NCI-H146 treated with DMSO at 0.1 percent for 48 hours (cell line): ENCODE data around the gene POLR2E.

Experiments
- DNase-seq: peaks from one replicate; lab custom pipeline; 2025; ENCODE audit not compliant: unreplicated experiment; lab: John Stamatoyannopoulos, UW

The POLR2E gene

GRCh38 chr19:1066748-1067340, 28.3 kb downstream of the POLR2E start, which contains the start of gene ARHGAP45:
Gene ARHGAP45 (plus strand): TSS chr19:1067167. CDS start chr19:1067406, 239 bp downstream.
- DNase-seq = no peak

GRCh38 chr19:1066251-1066747, 28.9 kb downstream of the POLR2E start:
- no peak for DNase-seq

- DNase-seq = no peak
Measured at GRCh38 chr19:1065606-1066109, 29.5 kb downstream of the POLR2E start.

- DNase-seq = no peak
Measured at GRCh38 chr19:1064661-1065605, 30.2 kb downstream of the POLR2E start.

- no peak for DNase-seq
Measured at GRCh38 chr19:1063909-1064660, 31.1 kb downstream of the POLR2E start.

GRCh38 chr19:1063030-1063908, 31.9 kb downstream of the POLR2E start:
- no peak for DNase-seq

- DNase-seq = no peak
Measured at GRCh38 chr19:1062387-1063029, 32.7 kb downstream of the POLR2E start.

GRCh38 chr19:1061987-1062386, 33.2 kb downstream of the POLR2E start:
- no peak for DNase-seq

- no peak for DNase-seq
Measured at GRCh38 chr19:1060689-1061088, 34.5 kb downstream of the POLR2E start.

- DNase-seq = no peak
Measured at GRCh38 chr19:1058112-1058511, 37.1 kb downstream of the POLR2E start.

GRCh38 chr19:1057176-1057855, 37.9 kb downstream of the POLR2E start:
- DNase-seq = no peak

- no peak for DNase-seq
Measured at GRCh38 chr19:1055886-1056620, 39.1 kb downstream of the POLR2E start.

- DNase-seq = no peak
Measured at GRCh38 chr19:1055028-1055425, 40.1 kb downstream of the POLR2E start.

- no peak for DNase-seq
Measured at GRCh38 chr19:1054102-1055027, 40.8 kb downstream of the POLR2E start.

GRCh38 chr19:1053176-1054101, 41.7 kb downstream of the POLR2E start:
- DNase-seq = no peak

GRCh38 chr19:1052349-1052975, 42.7 kb downstream of the POLR2E start:
- no peak for DNase-seq
